ENCODE data around the gene TCHHL1. TPM values are rescaled to one million over a fixed set of nuclear protein-coding genes. Genes with fewer than 3 reads are reported as not detected.

Gene TCHHL1
- total and polyA plus RNA-seq, 7 donors, result not detected

- DNase-seq (no peak), ATAC-seq (no peak)
- peak overlapping the region; percentile 56 for H3K4me3 ChIP-seq
- no peak overlapping the region for H3K27ac ChIP-seq
- H3K4me1 ChIP-seq, result no peaks in the 10 kb centered on the region
- H3K9me3 ChIP-seq, result peaks cover 5% of the 10 kb centered on the region
- no peaks in the 10 kb centered on the region for H3K36me3 ChIP-seq (ENCODE audit: insufficient read depth in 1 of 2, low read depth in 1 of 2)
- H3K27me3 ChIP-seq (ENCODE audit: insufficient read depth in 3 of 3, low read length in 2 of 3), result peaks cover 12 to 96% (median 42%) of the 10 kb centered on the region in 3 donors
- intact Hi-C loops (cut with DNase I), result no loop called here
- WGBS, 3 donors, result 1 to 2% (median 2%) methylated on average over 52 to 53 of the region's 53 CpGs
- TF ChIP-seq CTCF (IDR thresholded peaks at IDR 0.05), result no peak
Observed at GRCh38 chr1:152112101-152112884, 23.4 kb upstream of the TCHHL1 start.

- Histone ChIP-seq H3K4me3 (peak overlapping the region; percentile 56), H3K9me3 (peaks cover 5% of the 10 kb centered on the region), H3K27me3 (ENCODE audit: insufficient read depth in 3 of 3, low read length in 2 of 3) (peaks cover 8 to 97% (median 44%) of the 10 kb centered on the region in 3 donors), H3K4me1 (no peaks in the 10 kb centered on the region), H3K27ac (no peak overlapping the region), H3K36me3 (ENCODE audit: insufficient read depth in 1 of 2, low read depth in 1 of 2) (no peaks in the 10 kb centered on the region)
- no peak for ATAC-seq
- no peak for DNase-seq
- 1% methylated on average over 43 to 44 of the region's 44 CpGs for WGBS, 3 donors
- TF ChIP-seq CTCF (IDR thresholded peaks at IDR 0.05), result no peak
- intact Hi-C loops (cut with DNase I), result no loop called here
Observed at GRCh38 chr1:152111515-152111968, 22.7 kb upstream of the TCHHL1 start.

- H3K9me3 ChIP-seq, result peaks cover 5% of the 10 kb centered on the region
- DNase-seq (peak in 1 of 2 donors; percentile 21), ATAC-seq (no peak)
- H3K4me1 ChIP-seq, result no peaks in the 10 kb centered on the region
- H3K4me3 ChIP-seq, result peak overlapping the region; percentile 56
- 1 to 2% (median 1%) methylated on average over 60 of the region's 60 CpGs for WGBS, 3 donors
- no peaks in the 10 kb centered on the region for H3K36me3 ChIP-seq (ENCODE audit: insufficient read depth in 1 of 2, low read depth in 1 of 2)
- TF ChIP-seq CTCF (IDR thresholded peaks at IDR 0.05), result no peak
- intact Hi-C loops (cut with DNase I), result no loop called here
- no peak overlapping the region for H3K27ac ChIP-seq
- H3K27me3 ChIP-seq (ENCODE audit: insufficient read depth in 3 of 3, low read length in 2 of 3), result peaks cover 8 to 97% (median 44%) of the 10 kb centered on the region in 3 donors
Observed at GRCh38 chr1:152110860-152111514, 22.1 kb upstream of the TCHHL1 start.

- peaks cover 5% of the 10 kb centered on the region for H3K9me3 ChIP-seq
- no peak overlapping the region for H3K27ac ChIP-seq
- intact Hi-C loops (cut with DNase I), result no loop called here
- peak in 1 of 2 donors; percentile 50 for DNase-seq
- WGBS, 3 donors, result 2 to 3% (median 2%) methylated on average over 30 to 31 of the region's 31 CpGs
- no peak for ATAC-seq
- no peaks in the 10 kb centered on the region for H3K4me1 ChIP-seq
- no peaks in the 10 kb centered on the region for H3K36me3 ChIP-seq (ENCODE audit: insufficient read depth in 1 of 2, low read depth in 1 of 2)
- no peak for TF ChIP-seq CTCF (IDR thresholded peaks at IDR 0.05)
- peak overlapping the region; percentile 56 for H3K4me3 ChIP-seq
- H3K27me3 ChIP-seq (ENCODE audit: insufficient read depth in 3 of 3, low read length in 2 of 3), result peaks cover 8 to 98% (median 46%) of the 10 kb centered on the region in 3 donors
Observed at GRCh38 chr1:152110365-152110859, 21.5 kb upstream of the TCHHL1 start.
